ENCODE results near the gene PCYT2.

DNA sequence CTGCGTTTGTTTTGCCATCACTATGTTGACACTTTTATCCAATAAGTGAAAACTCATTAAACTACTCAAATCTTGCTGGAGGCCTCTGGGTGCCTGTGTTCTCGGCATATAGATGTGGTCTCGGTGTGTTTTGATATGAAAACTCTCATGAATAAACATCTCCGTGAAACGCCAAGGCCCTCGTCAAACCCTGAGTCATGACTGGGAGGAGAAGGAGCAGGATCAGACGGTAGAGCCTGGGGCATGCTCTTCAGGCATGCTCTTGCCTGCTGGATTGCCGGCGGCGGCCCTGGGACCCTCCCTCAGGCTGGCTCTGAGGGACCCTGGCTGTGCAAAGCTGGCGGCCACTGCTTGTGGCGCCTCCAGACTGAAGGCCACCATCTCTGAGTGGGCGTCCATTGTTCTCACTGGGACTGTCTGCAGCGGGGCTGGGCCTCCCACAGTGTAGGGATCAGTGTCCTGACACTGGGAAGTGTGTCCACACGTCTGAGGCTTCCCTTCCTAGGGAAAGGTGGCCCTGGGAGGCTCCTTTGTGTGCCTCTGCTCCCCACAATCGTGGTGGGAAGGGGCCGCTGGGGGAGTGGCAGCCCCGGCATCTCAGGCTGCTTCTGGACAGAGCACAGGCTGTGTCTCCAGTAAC is 10.9 kb downstream of the PCYT2 start:
- TF ChIP-seq EZH2 (IDR thresholded peaks at IDR 0.05; ENCODE audit: borderline replicate concordance, low read depth, low read length, severe bottlenecking) = no peak
- TF ChIP-seq, protein P1, sequence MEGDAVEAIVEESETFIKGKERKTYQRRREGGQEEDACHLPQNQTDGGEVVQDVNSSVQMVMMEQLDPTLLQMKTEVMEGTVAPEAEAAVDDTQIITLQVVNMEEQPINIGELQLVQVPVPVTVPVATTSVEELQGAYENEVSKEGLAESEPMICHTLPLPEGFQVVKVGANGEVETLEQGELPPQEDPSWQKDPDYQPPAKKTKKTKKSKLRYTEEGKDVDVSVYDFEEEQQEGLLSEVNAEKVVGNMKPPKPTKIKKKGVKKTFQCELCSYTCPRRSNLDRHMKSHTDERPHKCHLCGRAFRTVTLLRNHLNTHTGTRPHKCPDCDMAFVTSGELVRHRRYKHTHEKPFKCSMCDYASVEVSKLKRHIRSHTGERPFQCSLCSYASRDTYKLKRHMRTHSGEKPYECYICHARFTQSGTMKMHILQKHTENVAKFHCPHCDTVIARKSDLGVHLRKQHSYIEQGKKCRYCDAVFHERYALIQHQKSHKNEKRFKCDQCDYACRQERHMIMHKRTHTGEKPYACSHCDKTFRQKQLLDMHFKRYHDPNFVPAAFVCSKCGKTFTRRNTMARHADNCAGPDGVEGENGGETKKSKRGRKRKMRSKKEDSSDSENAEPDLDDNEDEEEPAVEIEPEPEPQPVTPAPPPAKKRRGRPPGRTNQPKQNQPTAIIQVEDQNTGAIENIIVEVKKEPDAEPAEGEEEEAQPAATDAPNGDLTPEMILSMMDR (IDR thresholded peaks at IDR 0.05; ENCODE audit: borderline replicate concordance, extremely low read depth, low read length, poor library complexity, severe bottlenecking) = no peak

Measured in DND-41 (cell line).